Measurements from ENCODE around the gene NUMB. TPM values are rescaled to one million over a fixed set of nuclear protein-coding genes. Genes with fewer than 3 reads are reported as not detected.

Gene NUMB
- total RNA-seq, 4 donors from 2014 or later, result 105 to 125 (median 117) TPM

GRCh38 chr14:73457924-73458182, 493 bp downstream of the NUMB start:
- Histone ChIP-seq H3K9me3 (no peaks in the 10 kb centered on the region), H3K4me1 (peaks cover 0 to 60% (median 6%) of the 10 kb centered on the region in 4 donors), H3K27me3 (no peaks in the 10 kb centered on the region), H3K27ac (peak overlapping the region; percentile 93 to 97 (median 94)), H3K36me3 (no peaks in the 10 kb centered on the region), H3K4me3 (peak overlapping the region; percentile 95 to 99 (median 96))
- no peak for DNase-seq
- TF ChIP-seq, protein P1, sequence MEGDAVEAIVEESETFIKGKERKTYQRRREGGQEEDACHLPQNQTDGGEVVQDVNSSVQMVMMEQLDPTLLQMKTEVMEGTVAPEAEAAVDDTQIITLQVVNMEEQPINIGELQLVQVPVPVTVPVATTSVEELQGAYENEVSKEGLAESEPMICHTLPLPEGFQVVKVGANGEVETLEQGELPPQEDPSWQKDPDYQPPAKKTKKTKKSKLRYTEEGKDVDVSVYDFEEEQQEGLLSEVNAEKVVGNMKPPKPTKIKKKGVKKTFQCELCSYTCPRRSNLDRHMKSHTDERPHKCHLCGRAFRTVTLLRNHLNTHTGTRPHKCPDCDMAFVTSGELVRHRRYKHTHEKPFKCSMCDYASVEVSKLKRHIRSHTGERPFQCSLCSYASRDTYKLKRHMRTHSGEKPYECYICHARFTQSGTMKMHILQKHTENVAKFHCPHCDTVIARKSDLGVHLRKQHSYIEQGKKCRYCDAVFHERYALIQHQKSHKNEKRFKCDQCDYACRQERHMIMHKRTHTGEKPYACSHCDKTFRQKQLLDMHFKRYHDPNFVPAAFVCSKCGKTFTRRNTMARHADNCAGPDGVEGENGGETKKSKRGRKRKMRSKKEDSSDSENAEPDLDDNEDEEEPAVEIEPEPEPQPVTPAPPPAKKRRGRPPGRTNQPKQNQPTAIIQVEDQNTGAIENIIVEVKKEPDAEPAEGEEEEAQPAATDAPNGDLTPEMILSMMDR (IDR thresholded peaks at IDR 0.05), result no peak
- no peak for TF ChIP-seq POLR2A (IDR thresholded peaks at IDR 0.05)

DNA sequence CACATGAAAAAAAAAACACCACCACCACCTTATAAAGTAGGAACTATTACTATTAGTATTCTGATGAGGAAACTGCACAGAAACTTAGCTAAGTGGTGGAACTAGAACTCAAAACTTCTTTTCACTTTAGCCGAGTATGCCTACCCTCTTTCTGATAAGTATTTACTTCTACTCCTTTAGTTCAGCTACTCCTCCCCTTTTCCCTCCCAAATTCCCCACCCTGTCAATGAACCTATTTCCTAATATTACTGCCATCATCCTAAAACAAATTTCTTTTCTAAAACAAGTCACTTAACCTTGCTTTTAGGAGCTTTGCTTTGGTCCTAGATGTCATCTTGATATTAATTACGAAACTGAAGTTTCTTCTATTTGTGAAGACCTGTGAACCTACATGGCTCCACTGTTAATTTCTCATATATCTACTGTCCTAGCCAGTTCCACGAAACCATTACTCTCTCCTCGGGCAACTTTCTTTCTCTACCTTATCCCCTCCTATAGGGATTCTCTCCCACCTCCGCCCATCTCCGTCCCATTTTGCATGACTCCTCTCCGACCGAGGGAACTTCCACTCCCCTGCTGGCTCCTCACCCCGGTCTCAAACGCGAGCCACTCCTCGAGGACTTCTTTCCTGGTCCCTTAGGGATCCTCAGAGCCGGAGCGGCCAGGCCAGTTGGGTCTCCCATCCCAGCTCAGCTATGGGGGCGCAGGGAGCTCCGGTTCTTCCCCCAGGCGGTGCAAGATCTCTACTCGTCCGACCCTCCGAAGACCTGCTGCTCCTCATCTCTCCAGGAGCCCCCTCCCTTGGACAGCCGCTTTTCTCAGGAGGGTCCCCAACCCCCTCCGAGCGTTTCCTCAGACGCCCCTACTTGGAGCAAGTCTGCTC, 1.1 kb downstream of the NUMB start:
- Histone ChIP-seq H3K27ac (peak overlapping the region; percentile 93 to 97 (median 94)), H3K27me3 (no peaks in the 10 kb centered on the region), H3K36me3 (no peaks in the 10 kb centered on the region), H3K4me3 (peak overlapping the region; percentile 95 to 99 (median 96)), H3K4me1 (peaks cover 0 to 56% (median 6%) of the 10 kb centered on the region in 4 donors), H3K9me3 (no peaks in the 10 kb centered on the region)
- peak in 2 of 3 donors; percentile 72 to 74 for DNase-seq
- TF ChIP-seq, protein P1 (IDR thresholded peaks at IDR 0.05), result no peak
- TF ChIP-seq POLR2A (IDR thresholded peaks at IDR 0.05), result peak in 1 of 2 donors; percentile 9

GRCh38 chr14:73455294-73455693, 3.1 kb downstream of the NUMB start:
- no peak overlapping the region for H3K27ac ChIP-seq
- no peaks in the 10 kb centered on the region for H3K36me3 ChIP-seq
- H3K4me3 ChIP-seq, result no peak overlapping the region
- H3K27me3 ChIP-seq, result no peaks in the 10 kb centered on the region
- DNase-seq, result no peak
- TF ChIP-seq, protein P1 (IDR thresholded peaks at IDR 0.05), result no peak
- TF ChIP-seq POLR2A (IDR thresholded peaks at IDR 0.05), result no peak
- H3K9me3 ChIP-seq, result no peaks in the 10 kb centered on the region
- H3K4me1 ChIP-seq, result peaks cover 0 to 37% (median 8%) of the 10 kb centered on the region in 4 donors

GRCh38 chr14:73452341-73453186, 5.8 kb downstream of the NUMB start:
- Histone ChIP-seq H3K27me3 (no peaks in the 10 kb centered on the region), H3K27ac (peak overlapping the region in 1 of 4 donors; percentile 4), H3K4me3 (no peak overlapping the region), H3K9me3 (no peaks in the 10 kb centered on the region), H3K4me1 (peaks cover 0 to 29% (median 6%) of the 10 kb centered on the region in 4 donors), H3K36me3 (no peaks in the 10 kb centered on the region)
- no peak for DNase-seq
- TF ChIP-seq, protein P1 (IDR thresholded peaks at IDR 0.05), result no peak
- TF ChIP-seq POLR2A (IDR thresholded peaks at IDR 0.05), result no peak

DNA sequence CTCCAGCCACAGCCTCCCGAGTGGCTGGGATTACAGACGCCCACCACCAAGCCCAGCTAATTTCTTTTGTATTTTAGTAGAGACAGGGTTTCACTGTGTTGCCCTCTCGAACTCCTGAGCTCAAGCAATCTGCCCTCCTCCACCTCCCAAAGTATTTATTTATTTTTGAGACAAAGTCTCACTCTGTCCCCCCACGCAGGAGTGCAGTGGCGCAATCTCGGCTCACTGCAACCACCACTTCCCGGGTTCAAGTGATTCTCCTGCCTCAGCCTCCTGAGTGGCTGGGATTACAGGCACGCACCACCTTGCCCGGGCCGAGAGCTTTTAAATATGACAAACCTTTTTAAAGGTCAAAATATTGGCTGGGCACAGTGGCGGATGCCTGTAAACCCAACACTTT, 14.6 kb downstream of the NUMB start:
- TF ChIP-seq POLR2A (IDR thresholded peaks at IDR 0.05), result no peak
- TF ChIP-seq, protein P1 (IDR thresholded peaks at IDR 0.05), result no peak

More for the DNA sequence above, 14.6 kb downstream of the NUMB start:
- no peak overlapping the region for H3K27ac ChIP-seq
- H3K27me3 ChIP-seq, result no peaks in the 10 kb centered on the region
- H3K4me1 ChIP-seq, result peaks cover 0 to 5% (median 0%) of the 10 kb centered on the region in 4 donors
- H3K4me3 ChIP-seq, result no peak overlapping the region
- no peak for DNase-seq
- H3K9me3 ChIP-seq, result no peaks in the 10 kb centered on the region
- H3K36me3 ChIP-seq, result no peaks in the 10 kb centered on the region
